Liver (tissue), 3 donors: ENCODE data around the gene DES.

Experiments used
- CTCF ChIP-seq: fragments of 150-350 bp; IDR thresholded peaks from 2 replicates; pipeline ENCODE4 v1.5.1; 2017; ENCODE audit warnings: improper control_type of control experiment, low read depth, low read length; ENCODE audit not compliant: missing input control
- JUND ChIP-seq, 2 donors: IDR thresholded peaks; 2 replicates each; pipeline ENCODE4 v1.6.1; 2016; ENCODE audit warnings: antibody characterized with exemption in 2 of 2
- MAX ChIP-seq: IDR thresholded peaks from 2 replicates; pipeline ENCODE4 v1.6.1; 2016; ENCODE audit warnings: antibody characterized with exemption
- NR2F2 ChIP-seq: IDR thresholded peaks from 2 replicates; pipeline ENCODE4 v1.6.1; 2016; ENCODE audit warnings: antibody characterized with exemption
- RAD21 ChIP-seq, 2 donors: IDR thresholded peaks; 2 replicates each; pipeline ENCODE4 v1.6.1; 2016; ENCODE audit warnings: antibody characterized with exemption in 2 of 2, mild to moderate bottlenecking in 2 of 2
- RXRA ChIP-seq, 2 donors: IDR thresholded peaks; 2 replicates each; pipeline ENCODE4 v1.6.1; 2017 to 2018; ENCODE audit warnings: antibody characterized with exemption in 2 of 2, mild to moderate bottlenecking in 1 of 2
- TAF1 ChIP-seq: conservative IDR thresholded peaks from 2 replicates; pipeline ENCODE4 v1.6.1; 2016; ENCODE audit warnings: antibody characterized with exemption, mild to moderate bottlenecking
- YY1 ChIP-seq: IDR thresholded peaks from 2 replicates; pipeline ENCODE4 v1.6.1; 2016; ENCODE audit warnings: antibody characterized with exemption, mild to moderate bottlenecking
- donor health status: healthy.
- donor health status: healthy.

- no peak for TF ChIP-seq CTCF
- TF ChIP-seq MAX, result no peak
- no peak for TF ChIP-seq RXRA (IDR thresholded peaks at IDR 0.05)
- no peak for TF ChIP-seq RAD21 (IDR thresholded peaks at IDR 0.05)
- no peak for TF ChIP-seq TAF1
- TF ChIP-seq JUND (IDR thresholded peaks at IDR 0.05), result no peak
- no peak for TF ChIP-seq NR2F2
- no peak for TF ChIP-seq YY1
Observed at GRCh38 chr2:219465659-219466561, 47.7 kb downstream of the DES start.
